Natural killer cell (primary cell): ENCODE measurements around the gene GRIN3B. TPM values are rescaled to one million over a fixed set of nuclear protein-coding genes. Genes with fewer than 3 reads are reported as not detected.
A peak's percentile ranks its signal among the peaks of the same experiment; 100 is the strongest.

ENCODE experiments used
- ATAC-seq, 3 donors: fragments of 150-1000 bp in 2 of 3; fragments of 200-7000 bp in 1 of 3; cut with Tn5 transposase; 1 replicate in 1 of 3; 2 replicates in 2 of 3; pipeline ENCODE4 v1.10.0; 2021; ENCODE audit warnings: mild to moderate bottlenecking in 2 of 3, moderate library complexity in 2 of 3
- DNase-seq, 2 donors: peaks; one replicate each; pipeline versions ENCODE4 v3.0.0 to v3.0.0-alpha.2; 2013 to 2021; ENCODE audit warnings: mixed read lengths in 1 of 2
- H3K27ac ChIP-seq: one replicate; pipeline ENCODE4 v1.5.1; 2013; ENCODE audit warnings: mild to moderate bottlenecking, low read length
- H3K27me3 ChIP-seq: one replicate; pipeline ENCODE4 v1.6.1; 2013; ENCODE audit warnings: low read length; ENCODE audit not compliant: control insufficient read depth, insufficient read depth
- H3K36me3 ChIP-seq: one replicate; pipeline ENCODE4 v1.6.1; 2013; ENCODE audit warnings: low read length; ENCODE audit not compliant: control insufficient read depth, insufficient read depth
- H3K4me1 ChIP-seq: one replicate; pipeline ENCODE4 v1.6.1; 2013; ENCODE audit warnings: low read length; ENCODE audit not compliant: control insufficient read depth, insufficient read depth
- H3K4me3 ChIP-seq: one replicate; pipeline ENCODE4 v1.5.1; 2013; ENCODE audit warnings: low read length
- H3K9me3 ChIP-seq: one replicate; pipeline ENCODE4 v1.6.1; 2013; ENCODE audit warnings: low read length; ENCODE audit not compliant: control insufficient read depth, insufficient read depth
- H3K27ac Mint-ChIP-seq, 2 donors: one replicate each; pipeline ENCODE4 v1.8.0; 2022; ENCODE audit warnings: mild to moderate bottlenecking in 2 of 2, mixed read lengths in 2 of 2, moderate library complexity in 1 of 2
- H3K27me3 Mint-ChIP-seq, 2 donors: one replicate each; pipeline ENCODE4 v1.8.0; 2022; ENCODE audit warnings: low read depth in 2 of 2, mixed read lengths in 2 of 2
- H3K36me3 Mint-ChIP-seq: one replicate; pipeline ENCODE4 v1.8.0; 2022; ENCODE audit warnings: mixed read lengths
- H3K4me1 Mint-ChIP-seq, 2 donors: one replicate each; pipeline ENCODE4 v1.8.0; 2022; ENCODE audit warnings: mixed read lengths in 2 of 2
- H3K4me3 Mint-ChIP-seq: one replicate; pipeline ENCODE4 v1.8.0; 2022; ENCODE audit warnings: mild to moderate bottlenecking, moderate library complexity, mixed read lengths
- H3K9me3 Mint-ChIP-seq, 2 donors: one replicate each; pipeline ENCODE4 v1.8.0; 2022; ENCODE audit warnings: mixed read lengths in 2 of 2
- WGBS: methylation state at CpG from one replicate; pipeline ENCODE4 v1.1.7; 2013; ENCODE audit warnings: missing lambda C conversion rate; ENCODE audit not compliant: insufficient coverage; 5-methylcytosine and 5-hydroxymethylcytosine counted together
- intact Hi-C: fragments of 100-400 bp; cut with micrococcal nuclease; formaldehyde crosslinking; loops from one replicate; pipeline ENCODE4 v1.14.2; 2022
- total RNA-seq, 4 donors: library from RNA; stranded (reverse); fragments of 120-200 nt in 1 of 4; gene quantifications; one replicate each; pipeline versions ENCODE4 v1.2.3 to v1.2.4, GENCODE V29; 2013 to 2022
- TF ChIP-seq, protein P1 (sequence below): fragments of 200-600 bp; IDR thresholded peaks from one replicate; pipeline ENCODE4 v1.8.0; 2022; ENCODE audit warnings: antibody characterized with exemption

Gene GRIN3B
- total RNA-seq, 3 donors from 2014 or later (not counting 1 experiment from before 2014, with no cell fraction given): 0.09 to 0.15 TPM; not detected in 1

GRCh38 chr19:1028062-1028926, 28.1 kb downstream of the GRIN3B start:
- peak overlapping the region; percentile 84 to 88 for H3K27ac Mint-ChIP-seq
- Histone ChIP-seq H3K36me3 (peaks cover 17% of the 10 kb centered on the region), H3K4me1 (peaks cover 62% of the 10 kb centered on the region), H3K4me3 (peak overlapping the region; percentile 61), H3K9me3 (no peaks in the 10 kb centered on the region), H3K27ac (peak overlapping the region; percentile 77), H3K27me3 (no peaks in the 10 kb centered on the region)
- H3K4me3 Mint-ChIP-seq: peak overlapping the region; percentile 89
- TF ChIP-seq, protein P1, sequence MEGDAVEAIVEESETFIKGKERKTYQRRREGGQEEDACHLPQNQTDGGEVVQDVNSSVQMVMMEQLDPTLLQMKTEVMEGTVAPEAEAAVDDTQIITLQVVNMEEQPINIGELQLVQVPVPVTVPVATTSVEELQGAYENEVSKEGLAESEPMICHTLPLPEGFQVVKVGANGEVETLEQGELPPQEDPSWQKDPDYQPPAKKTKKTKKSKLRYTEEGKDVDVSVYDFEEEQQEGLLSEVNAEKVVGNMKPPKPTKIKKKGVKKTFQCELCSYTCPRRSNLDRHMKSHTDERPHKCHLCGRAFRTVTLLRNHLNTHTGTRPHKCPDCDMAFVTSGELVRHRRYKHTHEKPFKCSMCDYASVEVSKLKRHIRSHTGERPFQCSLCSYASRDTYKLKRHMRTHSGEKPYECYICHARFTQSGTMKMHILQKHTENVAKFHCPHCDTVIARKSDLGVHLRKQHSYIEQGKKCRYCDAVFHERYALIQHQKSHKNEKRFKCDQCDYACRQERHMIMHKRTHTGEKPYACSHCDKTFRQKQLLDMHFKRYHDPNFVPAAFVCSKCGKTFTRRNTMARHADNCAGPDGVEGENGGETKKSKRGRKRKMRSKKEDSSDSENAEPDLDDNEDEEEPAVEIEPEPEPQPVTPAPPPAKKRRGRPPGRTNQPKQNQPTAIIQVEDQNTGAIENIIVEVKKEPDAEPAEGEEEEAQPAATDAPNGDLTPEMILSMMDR: no peak
- H3K27me3 Mint-ChIP-seq: no peaks in the 10 kb centered on the region
- peak in 1 of 2 donors; percentile 79 for DNase-seq
- H3K36me3 Mint-ChIP-seq: no peaks in the 10 kb centered on the region
- intact Hi-C loops: no loop called here
- H3K9me3 Mint-ChIP-seq: no peaks in the 10 kb centered on the region
- peaks cover 19 to 27% of the 10 kb centered on the region in 2 donors for H3K4me1 Mint-ChIP-seq
- WGBS: under 1% methylated on average over 58 of the region's 58 CpGs
- peak; percentile 6 to 27 (median 11) for ATAC-seq

DNA sequence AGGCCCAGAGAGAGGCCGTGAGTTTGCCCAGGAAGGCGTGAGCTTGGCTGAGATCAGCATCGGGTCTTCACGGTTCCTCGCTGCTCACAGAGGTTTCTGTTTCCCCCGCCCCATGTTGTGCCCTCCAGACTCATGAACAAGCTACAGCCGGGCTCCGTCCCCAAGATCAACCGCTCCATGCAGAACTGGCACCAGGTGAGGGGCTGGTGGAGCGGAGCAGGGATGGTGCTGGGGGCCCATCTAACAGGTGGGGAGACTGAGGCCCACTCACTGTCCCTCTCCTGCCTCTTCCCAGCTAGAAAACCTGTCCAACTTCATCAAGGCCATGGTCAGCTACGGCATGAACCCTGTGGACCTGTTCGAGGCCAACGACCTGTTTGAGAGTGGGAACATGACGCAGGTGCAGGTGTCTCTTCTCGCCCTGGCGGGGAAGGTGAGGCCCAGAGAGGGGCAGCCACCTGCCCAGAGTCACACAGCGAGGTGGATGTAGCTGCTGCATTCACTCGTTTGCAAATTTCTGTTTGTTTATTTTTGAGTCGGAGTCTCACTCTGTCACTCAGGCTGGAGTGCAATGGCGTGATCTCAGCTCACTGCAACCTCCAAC, 32.1 kb downstream of the GRIN3B start:
- WGBS: 90% methylated on average over 20 of the region's 20 CpGs
- Histone ChIP-seq H3K27ac (no peak overlapping the region), H3K4me1 (peaks cover 68% of the 10 kb centered on the region), H3K9me3 (no peaks in the 10 kb centered on the region), H3K4me3 (no peak overlapping the region), H3K27me3 (no peaks in the 10 kb centered on the region), H3K36me3 (peaks cover 38% of the 10 kb centered on the region)
- peaks cover 14 to 28% of the 10 kb centered on the region in 2 donors for H3K4me1 Mint-ChIP-seq
- TF ChIP-seq, protein P1: no peak
- H3K27ac Mint-ChIP-seq: no peak overlapping the region
- intact Hi-C loops: loop anchor here (5.0 kb wide), 1 partner anchor 35 kb away; the partner anchor contains the start of gene ARHGAP45
- ATAC-seq (no peak), DNase-seq (no peak)
- H3K27me3 Mint-ChIP-seq: no peaks in the 10 kb centered on the region
- H3K9me3 Mint-ChIP-seq: no peaks in the 10 kb centered on the region
- H3K36me3 Mint-ChIP-seq: no peaks in the 10 kb centered on the region
- no peak overlapping the region for H3K4me3 Mint-ChIP-seq

DNA sequence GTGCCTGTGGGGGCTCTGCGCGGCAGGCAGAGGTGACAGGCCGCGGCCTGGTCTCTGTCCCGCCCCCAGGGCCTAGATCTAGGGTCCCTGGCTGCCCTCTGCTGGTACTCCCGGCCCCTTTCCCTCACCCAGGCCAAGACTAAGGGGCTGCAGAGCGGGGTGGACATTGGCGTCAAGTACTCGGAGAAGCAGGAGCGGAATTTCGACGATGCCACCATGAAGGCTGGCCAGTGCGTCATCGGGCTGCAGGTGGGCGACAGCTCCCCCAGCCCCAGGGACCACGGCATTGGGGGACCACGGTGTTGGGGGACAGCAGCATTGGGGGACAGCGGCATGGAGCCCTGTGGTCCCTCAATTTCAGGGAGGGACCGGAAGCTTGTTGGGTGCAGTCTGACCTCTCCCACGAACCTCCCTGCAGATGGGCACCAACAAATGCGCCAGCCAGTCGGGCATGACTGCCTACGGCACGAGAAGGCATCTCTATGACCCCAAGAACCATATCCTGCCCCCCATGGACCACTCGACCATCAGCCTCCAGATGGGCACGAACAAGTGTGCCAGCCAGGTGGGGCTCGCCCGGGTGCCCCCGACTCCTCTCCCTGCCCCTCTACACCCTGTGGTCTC, 35.9 kb downstream of the GRIN3B start:
- WGBS: 89% methylated on average over 29 of the region's 29 CpGs
- H3K36me3 ChIP-seq: peaks cover 43% of the 10 kb centered on the region
- ATAC-seq (no peak), DNase-seq (peak in 1 of 2 donors; percentile 56)
- no peaks in the 10 kb centered on the region for H3K9me3 ChIP-seq
- H3K36me3 Mint-ChIP-seq: no peaks in the 10 kb centered on the region
- H3K4me1 ChIP-seq: peaks cover 67% of the 10 kb centered on the region
- no peak overlapping the region for H3K27ac ChIP-seq
- no peaks in the 10 kb centered on the region for H3K27me3 ChIP-seq
- peak overlapping the region; percentile 13 for H3K4me3 Mint-ChIP-seq
- H3K27me3 Mint-ChIP-seq: no peaks in the 10 kb centered on the region
- no peak overlapping the region for H3K4me3 ChIP-seq
- intact Hi-C loops: no loop called here
- H3K9me3 Mint-ChIP-seq: no peaks in the 10 kb centered on the region
- TF ChIP-seq, protein P1: no peak
- H3K4me1 Mint-ChIP-seq: peaks cover 38 to 48% of the 10 kb centered on the region in 2 donors
- no peak overlapping the region for H3K27ac Mint-ChIP-seq
